Liver (tissue), 9 donors: ENCODE results near the gene WASF2. TPM values are rescaled to one million over a fixed set of nuclear protein-coding genes. Genes with fewer than 3 reads are reported as not detected.
A peak's percentile ranks its signal among the peaks of the same experiment; 100 is the strongest.
"Not testable (repeated sequence)": the region's sequence is repeated elsewhere in the genome, so short reads cannot be mapped to it uniquely, and the experiment has no call there.

Source experiments
- DNase-seq: peaks from one replicate; pipeline ENCODE4 v3.0.0-alpha.2; 2017; ENCODE audit warnings: low spot score
- H3K27ac ChIP-seq, 2 donors: one replicate each; pipeline ENCODE4 v1.7.0; 2013; ENCODE audit warnings: inconsistent platforms in 2 of 2, low read length in 2 of 2, control low read depth in 1 of 2, low read depth in 1 of 2, mild to moderate bottlenecking in 1 of 2
- H3K27me3 ChIP-seq, 4 donors: one replicate each; pipeline versions ENCODE4 v1.6.1 to v1.7.0; 2013; ENCODE audit warnings: low read length in 3 of 4, inconsistent platforms in 1 of 4, mild to moderate bottlenecking in 1 of 4, moderate library complexity in 1 of 4; ENCODE audit not compliant: control insufficient read depth in 4 of 4, insufficient read depth in 4 of 4
- H3K36me3 ChIP-seq, 4 donors: one replicate each; pipeline versions ENCODE4 v1.6.1 to v1.7.0; 2013; ENCODE audit warnings: low read length in 3 of 4, mild to moderate bottlenecking in 3 of 4, low read depth in 1 of 4, moderate library complexity in 1 of 4; ENCODE audit not compliant: control insufficient read depth in 4 of 4, insufficient read depth in 3 of 4
- H3K4me1 ChIP-seq, 4 donors: one replicate each; pipeline versions ENCODE4 v1.6.1 to v1.7.0; 2013; ENCODE audit warnings: low read length in 3 of 4, mild to moderate bottlenecking in 3 of 4, moderate library complexity in 1 of 4; ENCODE audit not compliant: control insufficient read depth in 4 of 4, insufficient read depth in 4 of 4
- H3K4me3 ChIP-seq, 3 donors: one replicate each; pipeline versions ENCODE4 v1.6.1 to v1.7.0; 2013; ENCODE audit warnings: low read length in 3 of 3, control low read depth in 1 of 3, low read depth in 1 of 3, mild to moderate bottlenecking in 1 of 3
- H3K9ac ChIP-seq, 2 donors: one replicate each; pipeline ENCODE4 v1.7.0; 2013; ENCODE audit warnings: low read length in 2 of 2, mild to moderate bottlenecking in 2 of 2, moderate library complexity in 2 of 2, control low read depth in 1 of 2, low read depth in 1 of 2
- H3K9me3 ChIP-seq, 4 donors: one replicate each; pipeline versions ENCODE4 v1.6.1 to v1.7.0; 2013; ENCODE audit warnings: low read length in 3 of 4; ENCODE audit not compliant: control insufficient read depth in 4 of 4
- ATF3 ChIP-seq: IDR thresholded peaks from 2 replicates; pipeline ENCODE4 v1.6.1; 2016; ENCODE audit warnings: antibody characterized with exemption
- EGR1 ChIP-seq, 2 donors: IDR thresholded peaks; 2 replicates each; pipeline ENCODE4 v1.6.1; 2016 to 2018; ENCODE audit warnings: antibody characterized with exemption in 2 of 2, low read depth in 2 of 2
- FOXA1 ChIP-seq: IDR thresholded peaks from 2 replicates; pipeline ENCODE4 v1.6.1; 2016; ENCODE audit warnings: antibody characterized with exemption
- FOXA2 ChIP-seq: IDR thresholded peaks from 2 replicates; pipeline ENCODE4 v1.6.1; 2016; ENCODE audit warnings: antibody characterized with exemption
- GABPA ChIP-seq, 2 donors: IDR thresholded peaks in 1 of 2; conservative IDR thresholded peaks in 1 of 2; 2 replicates each; pipeline ENCODE4 v1.6.1; 2016; ENCODE audit warnings: antibody characterized with exemption in 2 of 2, mild to moderate bottlenecking in 1 of 2, moderate library complexity in 1 of 2
- HNF4A ChIP-seq, 2 donors: conservative IDR thresholded peaks; 2 replicates each; pipeline ENCODE4 v1.6.1; 2016; ENCODE audit warnings: antibody characterized with exemption in 2 of 2, mild to moderate bottlenecking in 2 of 2
- HNF4G ChIP-seq: IDR thresholded peaks from 2 replicates; pipeline ENCODE4 v1.6.1; 2016; ENCODE audit warnings: antibody characterized with exemption
- NR2F2 ChIP-seq: IDR thresholded peaks from 2 replicates; pipeline ENCODE4 v1.6.1; 2016; ENCODE audit warnings: antibody characterized with exemption
- RAD21 ChIP-seq, 2 donors: IDR thresholded peaks; 2 replicates each; pipeline ENCODE4 v1.6.1; 2016; ENCODE audit warnings: antibody characterized with exemption in 2 of 2, mild to moderate bottlenecking in 2 of 2
- REST ChIP-seq: IDR thresholded peaks from 2 replicates; pipeline ENCODE4 v1.6.1; 2016; ENCODE audit warnings: antibody characterized with exemption, mild to moderate bottlenecking
- RXRA ChIP-seq, 2 donors: IDR thresholded peaks; 2 replicates each; pipeline ENCODE4 v1.6.1; 2017 to 2018; ENCODE audit warnings: antibody characterized with exemption in 2 of 2, mild to moderate bottlenecking in 1 of 2
- SP1 ChIP-seq: IDR thresholded peaks from 2 replicates; pipeline ENCODE4 v1.6.1; 2018; ENCODE audit warnings: antibody characterized with exemption, mild to moderate bottlenecking
- TAF1 ChIP-seq: conservative IDR thresholded peaks from 2 replicates; pipeline ENCODE4 v1.6.1; 2016; ENCODE audit warnings: antibody characterized with exemption, mild to moderate bottlenecking
- YY1 ChIP-seq: IDR thresholded peaks from 2 replicates; pipeline ENCODE4 v1.6.1; 2016; ENCODE audit warnings: antibody characterized with exemption, mild to moderate bottlenecking
- ZBTB33 ChIP-seq: IDR thresholded peaks from 2 replicates; pipeline ENCODE4 v1.6.1; 2016; ENCODE audit warnings: antibody characterized with exemption
- WGBS: extraction: QIAGEN DNeasy Blood & Tissue Kit; methylation state at CpG from one replicate; pipeline ENCODE4 v1.1.7; 2013; 5-methylcytosine and 5-hydroxymethylcytosine counted together
- polyA plus RNA-seq, 2 donors: library from polyadenylated mRNA; stranded (reverse) in 1 of 2; unstranded in 1 of 2; fragments of 200-250 nt in 1 of 2; fragments of >200 nt in 1 of 2; fragmentation: Nextera tagmentation in 1 of 2; extraction: Ambion mirVana in 1 of 2; gene quantifications; one replicate each; pipeline versions ENCODE4 v1.2.1 to v1.2.3, GENCODE V29; 2013 to 2015
- total RNA-seq, 2 donors: library from RNA; depleted of rRNA; stranded (reverse); fragments of >200 nt; gene quantifications; one replicate each; pipeline ENCODE4 v1.2.3, GENCODE V29; 2014
- donor health status: healthy.
- donor health status: healthy.
- donor health status: healthy.
- donor health status: healthy.
- donor health status: healthy.

The WASF2 gene
- total and polyA plus RNA-seq, 4 donors: 11.6 to 37.7 (median 18.7) TPM

- H3K4me3 ChIP-seq: no peak overlapping the region
- no peaks in the 10 kb centered on the region for H3K9me3 ChIP-seq
- no peaks in the 10 kb centered on the region for H3K27me3 ChIP-seq
- TF ChIP-seq HNF4G (no peak), FOXA1 (no peak), HNF4A (conservative IDR thresholded peaks at IDR 0.05) (no peak), TAF1 (no peak), NR2F2 (no peak), SP1 (no peak), ZBTB33 (no peak), EGR1 (IDR thresholded peaks at IDR 0.05; ENCODE audit: low read depth in 2 of 2) (no peak), RAD21 (IDR thresholded peaks at IDR 0.05) (no peak), YY1 (no peak), RXRA (IDR thresholded peaks at IDR 0.05) (no peak), FOXA2 (no peak)
- DNase-seq: no peak
- H3K4me1 ChIP-seq: peaks cover 0 to 16% (median 6%) of the 10 kb centered on the region in 4 donors
- no peak overlapping the region for H3K9ac ChIP-seq
- no peak overlapping the region for H3K27ac ChIP-seq
- peaks cover 0 to 4% (median 0%) of the 10 kb centered on the region in 4 donors for H3K36me3 ChIP-seq
- 88% methylated on average over 4 of the region's 4 CpGs for WGBS
Observed at GRCh38 chr1:27464926-27465647, 24.9 kb downstream of the WASF2 start.

GRCh38 chr1:27463916-27464315 is 26.1 kb downstream of the WASF2 start:
- H3K4me1 ChIP-seq, H3K27me3 ChIP-seq, H3K36me3 ChIP-seq, DNase-seq, H3K9me3 ChIP-seq, H3K9ac ChIP-seq, H3K4me3 ChIP-seq, H3K27ac ChIP-seq: not testable (repeated sequence)
- WGBS: 92% methylated on average over 6 of the region's 6 CpGs

GRCh38 chr1:27458521-27458920 is 31.4 kb downstream of the WASF2 start:
- not testable (repeated sequence) for H3K36me3 ChIP-seq, H3K27ac ChIP-seq, H3K9ac ChIP-seq, DNase-seq, H3K9me3 ChIP-seq, H3K27me3 ChIP-seq, H3K4me3 ChIP-seq
- 95% methylated on average over 10 of the region's 10 CpGs for WGBS
- peaks cover 0 to 11% (median 5%) of the 10 kb centered on the region in 4 donors for H3K4me1 ChIP-seq

GRCh38 chr1:27455139-27455811 is 34.7 kb downstream of the WASF2 start:
- 52% methylated on average over 5 of the region's 5 CpGs for WGBS
- no peaks in the 10 kb centered on the region for H3K27me3 ChIP-seq
- no peaks in the 10 kb centered on the region for H3K9me3 ChIP-seq
- DNase-seq: no peak
- H3K4me1 ChIP-seq: peaks cover 0 to 11% (median 5%) of the 10 kb centered on the region in 4 donors
- TF ChIP-seq GABPA (IDR thresholded peaks at IDR 0.05 in 1 of 2, conservative IDR thresholded peaks at IDR 0.05 in 1 of 2) (no peak), REST (no peak), ZBTB33 (no peak), RAD21 (IDR thresholded peaks at IDR 0.05) (peak in 1 of 2 donors; percentile 11), FOXA2 (no peak), ATF3 (no peak)
- peak overlapping the region in 1 of 2 donors; percentile 2 for H3K27ac ChIP-seq
- H3K9ac ChIP-seq: no peak overlapping the region
- H3K36me3 ChIP-seq: no peaks in the 10 kb centered on the region
- H3K4me3 ChIP-seq: no peak overlapping the region
